GM04503 (cell line): ENCODE measurements around the gene BRIP1.
"Not testable (repeated sequence)": the region's sequence is repeated elsewhere in the genome, so short reads cannot be mapped to it uniquely, and the experiment has no call there.

Experiments used
- DNase-seq: peaks from one replicate; pipeline ENCODE4 v3.0.0-alpha.2; 2012; ENCODE audit warnings: low read depth

Gene BRIP1

DNA sequence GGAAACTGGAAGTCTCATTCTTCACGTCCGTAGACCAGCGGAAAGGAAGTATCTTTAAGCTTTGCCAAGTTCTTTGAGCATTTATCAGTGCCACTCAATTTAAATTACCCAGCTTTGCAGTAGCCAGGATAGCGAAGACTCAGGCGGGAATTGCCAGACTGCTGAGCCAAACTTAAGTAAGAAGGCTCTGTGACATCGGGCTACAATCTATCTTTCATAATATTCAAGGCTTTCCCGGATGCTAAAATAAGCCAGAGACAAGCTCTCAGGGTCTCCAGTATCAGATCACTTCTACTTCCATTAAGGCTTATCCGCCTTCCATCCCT lies 436 bp upstream of the BRIP1 start:
- no peak for DNase-seq

DNA sequence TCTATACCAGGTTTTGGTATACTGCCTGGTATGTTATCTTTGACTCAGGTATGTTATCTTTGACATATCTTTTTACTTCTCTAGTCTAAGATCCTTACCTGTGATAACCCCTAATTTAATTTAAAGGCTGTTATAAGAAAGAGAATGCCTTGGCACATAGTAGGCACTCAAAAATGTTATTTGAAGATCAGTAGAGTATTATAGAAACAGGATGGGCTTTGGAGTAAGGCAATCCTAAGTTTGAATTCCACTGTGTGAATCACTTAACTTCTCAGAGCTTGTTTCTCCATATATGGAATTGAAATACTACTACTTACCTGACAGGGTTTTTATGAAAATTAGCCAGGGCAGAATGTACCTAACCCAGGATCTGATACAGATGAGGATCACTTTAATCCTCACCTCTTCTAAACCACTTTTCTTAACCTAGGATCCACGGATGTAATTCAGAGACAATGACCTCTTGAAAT lies 1.2 kb downstream of the BRIP1 start:
- no peak for DNase-seq

DNA sequence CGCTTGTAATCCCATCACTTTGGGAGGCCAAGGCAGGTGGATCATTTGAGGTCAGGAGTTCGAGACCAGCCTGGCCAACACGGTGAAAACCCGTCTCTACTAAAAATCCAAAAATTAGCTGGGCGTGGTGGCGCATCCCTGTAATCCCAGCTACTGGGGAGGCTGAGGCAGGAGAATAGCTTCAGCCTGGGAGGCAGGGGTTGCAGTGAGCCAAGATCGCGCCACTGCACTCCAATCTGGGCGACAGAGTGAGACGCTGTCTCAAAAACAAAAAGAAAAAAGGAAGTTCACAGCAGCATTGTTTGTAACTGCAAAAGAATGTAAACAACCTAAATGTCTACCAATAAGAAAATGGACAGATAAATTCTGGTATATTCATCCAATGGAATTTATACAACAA lies 2.9 kb downstream of the BRIP1 start:
- not testable (repeated sequence) for DNase-seq

DNA sequence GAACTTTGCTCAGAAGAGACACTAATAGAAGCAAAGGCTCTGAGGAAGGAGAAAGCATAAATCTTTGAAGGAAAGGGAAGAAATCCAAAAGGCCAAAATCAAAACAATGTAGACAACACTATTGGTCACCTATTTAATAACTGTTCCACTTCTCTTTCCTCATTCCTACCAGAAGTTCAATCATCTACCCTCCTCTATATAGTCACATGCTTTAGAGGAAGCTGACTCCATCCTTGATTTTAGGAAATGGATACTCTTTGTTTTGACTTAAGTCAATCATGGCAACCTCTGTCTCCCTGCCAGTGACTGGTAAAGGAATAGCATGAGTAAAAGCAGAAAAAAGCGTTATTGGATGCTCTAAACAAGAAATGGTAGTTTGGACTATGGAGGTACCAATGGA lies 7.3 kb downstream of the BRIP1 start:
- DNase-seq = no peak

GRCh38 chr17:61852857-61853256 lies 10.5 kb downstream of the BRIP1 start:
- DNase-seq = no peak

GRCh38 chr17:61849674-61850073 lies 13.7 kb downstream of the BRIP1 start:
- DNase-seq = no peak

DNA sequence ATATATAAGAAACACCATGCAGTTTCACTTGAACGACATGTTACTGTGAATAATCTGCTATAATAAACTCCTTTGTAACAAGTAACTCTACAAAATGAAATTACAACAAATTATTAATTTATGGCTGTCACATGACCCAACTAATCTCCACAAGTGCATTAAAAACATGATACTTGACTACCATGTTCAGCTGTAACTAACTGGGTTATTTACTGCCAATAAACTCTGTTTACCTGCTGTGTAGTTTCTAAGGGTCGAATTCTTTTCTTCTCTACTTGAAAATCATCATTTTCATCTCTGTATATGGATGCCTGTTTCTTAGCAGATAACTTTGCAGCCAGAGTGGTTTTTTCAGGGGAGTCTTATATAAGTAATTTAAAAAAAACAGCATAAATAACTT lies 14.4 kb downstream of the BRIP1 start:
- DNase-seq = no peak

- no peak for DNase-seq
These were observed 15.1 kb downstream of the BRIP1 start for GRCh38 chr17:61848247-61848646.

DNA sequence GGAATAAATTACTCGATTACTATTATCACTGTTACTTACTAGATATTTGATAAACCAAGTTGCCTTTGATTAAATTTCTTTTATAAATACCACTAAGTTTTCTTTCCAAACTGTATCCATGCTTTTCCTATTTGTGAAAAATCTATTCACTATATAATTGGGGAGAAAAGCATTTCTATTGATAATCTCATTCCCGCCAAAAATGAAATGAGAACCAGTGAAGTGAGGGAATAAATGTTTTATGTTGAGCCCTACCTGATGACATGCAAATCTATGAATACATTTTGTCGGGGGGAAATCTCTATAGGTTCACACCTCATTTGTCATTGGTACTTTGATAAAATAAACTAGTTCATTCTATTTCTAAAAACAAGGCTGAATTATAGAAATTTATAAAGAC lies 15.7 kb downstream of the BRIP1 start:
- no peak for DNase-seq

DNA sequence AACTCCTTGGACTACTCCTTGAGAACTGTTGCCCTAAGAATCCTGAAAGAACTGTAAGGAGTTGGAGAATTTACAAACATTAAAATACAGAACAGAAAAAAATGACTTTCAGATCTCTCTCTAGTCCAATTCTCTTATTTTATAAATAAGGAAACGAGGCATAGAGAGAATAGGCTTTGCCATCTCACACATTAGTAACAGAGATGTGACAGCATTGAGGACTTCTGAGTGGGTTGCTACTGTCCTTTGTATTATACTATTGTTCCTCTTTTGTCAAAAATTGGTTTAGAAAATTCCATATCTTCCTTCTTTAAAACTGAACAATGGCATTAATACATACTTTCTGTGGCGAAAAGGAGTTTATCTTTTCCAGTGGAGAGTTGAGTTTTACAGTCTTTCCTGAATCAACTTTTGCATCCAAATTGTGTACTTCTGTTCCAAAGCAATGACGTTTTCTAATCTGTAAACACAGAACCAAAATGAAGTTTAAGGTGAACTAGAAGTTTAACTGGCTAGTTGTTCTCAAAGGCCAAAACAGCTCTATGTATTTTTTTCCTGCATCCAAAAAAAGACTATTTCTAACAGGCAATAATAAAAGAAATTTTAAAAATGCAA lies 16.5 kb downstream of the BRIP1 start:
- DNase-seq = no peak

- no peak for DNase-seq
These were observed 17.2 kb downstream of the BRIP1 start for GRCh38 chr17:61846088-61846487.

GRCh38 chr17:61843435-61843834 lies 19.9 kb downstream of the BRIP1 start:
- no peak for DNase-seq

- DNase-seq = no peak
These were observed 20.4 kb downstream of the BRIP1 start for GRCh38 chr17:61842899-61843298.

- DNase-seq = no peak
These were observed 24.0 kb downstream of the BRIP1 start for GRCh38 chr17:61839300-61839786.

DNA sequence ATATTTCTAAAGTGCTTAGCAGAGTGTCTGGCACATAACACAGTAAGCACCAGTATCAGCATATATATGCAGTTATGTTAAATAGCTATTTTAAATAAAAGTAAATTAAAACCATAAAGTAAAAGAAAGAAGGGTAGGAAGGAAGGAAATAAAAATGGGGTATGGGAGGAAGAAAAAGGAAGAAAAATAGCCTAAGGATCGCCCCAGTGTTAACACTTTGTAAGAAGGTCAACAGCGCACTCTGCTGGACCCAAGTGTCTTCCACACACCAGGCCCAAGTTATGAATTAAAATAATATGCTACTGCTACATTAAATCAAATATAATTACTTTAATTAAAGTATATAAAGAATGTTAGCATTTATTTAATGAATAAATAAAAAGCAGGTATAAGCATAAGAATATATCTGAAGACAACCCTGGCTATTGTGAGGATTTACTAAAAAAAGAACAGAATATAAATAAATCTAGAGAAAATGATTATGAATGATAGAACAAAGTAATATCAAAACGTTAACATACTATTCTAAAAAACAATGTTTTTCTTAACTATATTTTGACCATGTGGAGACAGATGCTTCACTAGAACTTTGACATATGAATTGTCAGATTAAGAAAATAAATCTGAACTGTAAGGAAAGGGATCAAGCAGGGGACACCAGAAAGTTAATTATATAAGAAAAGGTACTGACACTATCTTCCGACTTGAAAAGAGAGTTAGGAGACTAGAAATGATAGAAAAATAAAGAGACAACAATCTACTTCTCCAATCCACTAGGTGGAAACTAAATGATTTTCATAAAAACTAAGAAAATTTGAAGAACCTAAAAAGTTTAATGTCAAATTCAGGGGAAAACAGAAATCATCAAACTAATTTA lies 25.9 kb downstream of the BRIP1 start:
- DNase-seq = peak; percentile 11

- DNase-seq = no peak
These were observed 26.8 kb downstream of the BRIP1 start for GRCh38 chr17:61836266-61837174.

DNA sequence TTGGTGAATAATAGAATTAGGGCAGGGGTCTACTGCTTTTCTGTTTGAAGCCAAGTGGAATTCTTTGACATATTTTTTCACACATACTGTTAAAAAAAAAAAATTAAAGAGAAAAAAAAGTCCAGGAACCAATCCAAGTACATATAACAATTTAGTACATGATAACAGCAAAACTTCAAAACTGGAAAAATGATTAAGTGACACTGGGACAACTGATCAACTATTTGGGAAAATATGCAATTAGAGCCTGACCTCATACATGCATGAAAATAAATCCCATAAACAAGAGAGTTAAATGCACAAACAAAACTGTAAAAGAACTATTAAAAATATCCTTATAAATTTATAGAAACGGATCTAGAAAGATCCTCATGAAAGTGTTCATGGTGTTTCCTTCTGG lies 27.7 kb downstream of the BRIP1 start:
- no peak for DNase-seq

- DNase-seq = no peak
These were observed 28.7 kb downstream of the BRIP1 start for GRCh38 chr17:61834610-61835009.

DNA sequence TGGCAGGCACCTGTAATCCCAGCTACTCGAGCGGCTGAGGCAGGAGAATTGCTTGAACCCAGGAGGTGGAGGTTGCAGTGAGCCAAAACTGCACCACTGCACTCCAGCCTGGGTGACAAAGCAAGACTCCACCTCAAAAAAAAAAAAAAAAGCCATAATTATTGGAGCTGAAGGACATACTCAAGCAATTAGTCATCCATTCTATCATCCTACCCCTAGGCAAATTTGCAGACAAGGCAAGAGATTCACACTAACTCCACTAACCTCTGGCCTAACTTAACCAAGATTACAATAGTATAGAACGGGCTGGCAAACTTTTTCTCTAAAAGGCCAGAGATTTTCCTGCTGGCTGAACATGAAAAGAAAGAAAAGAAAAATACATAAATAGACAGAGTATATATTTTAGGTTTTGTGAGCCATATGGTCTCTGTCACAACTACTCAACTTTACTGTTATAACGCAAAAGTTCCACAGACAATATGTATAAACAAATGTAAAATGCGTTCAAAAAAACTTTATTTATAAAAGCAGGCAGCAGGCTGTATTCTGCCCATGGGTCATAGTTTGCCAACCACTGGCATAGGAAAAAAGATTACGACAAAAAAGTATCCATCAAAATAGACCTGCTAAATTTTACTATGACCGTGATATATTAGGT lies 29.7 kb downstream of the BRIP1 start:
- peak; percentile 44 for DNase-seq

- DNase-seq = no peak
These were observed 30.9 kb downstream of the BRIP1 start for GRCh38 chr17:61832463-61832862.

- DNase-seq = no peak
These were observed 32.2 kb downstream of the BRIP1 start for GRCh38 chr17:61831099-61831498.

DNA sequence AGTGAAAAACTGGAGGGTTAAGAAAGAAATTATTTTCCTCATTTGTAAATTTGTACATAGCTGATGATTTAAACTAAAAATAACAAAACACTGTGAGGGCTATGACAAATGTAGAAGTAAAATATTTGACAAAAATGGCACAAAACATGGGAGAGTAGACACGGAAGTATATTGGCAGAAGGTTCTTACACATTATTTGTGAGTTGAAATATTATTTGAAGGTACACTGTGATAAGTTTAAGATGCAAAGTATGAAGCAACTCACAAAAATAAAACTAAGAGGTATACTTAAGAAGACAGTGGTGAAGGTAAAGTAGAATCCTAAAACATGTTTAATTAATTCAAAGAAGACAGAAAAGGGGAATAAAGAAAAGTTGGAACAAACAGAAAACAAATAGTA lies 34.6 kb downstream of the BRIP1 start:
- no peak for DNase-seq
